Heart left ventricle (tissue), 16 donors: ENCODE measurements around the gene NKIRAS2. TPM values are rescaled to one million over a fixed set of nuclear protein-coding genes. Genes with fewer than 3 reads are reported as not detected.

Experiments used
- ATAC-seq, 4 donors: fragments of 200-7000 bp; cut with Tn5 transposase; one replicate each; pipeline ENCODE4 v1.9.1; 2020 to 2022; ENCODE audit warnings: moderate library complexity in 4 of 4, mild to moderate bottlenecking in 3 of 4, moderate number of reproducible peaks in 1 of 4
- DNase-seq, 5 donors: peaks; one replicate each; pipeline ENCODE4 v3.0.0-alpha.2; 2020
- H3K27ac ChIP-seq, 12 donors: fragments of 200-600 bp; sonication (generic) in 4 of 12; one replicate each; pipeline versions ENCODE4 v1.5.0 to v1.8.0; 2016 to 2022; ENCODE audit warnings: mild to moderate bottlenecking in 2 of 12
- H3K27me3 ChIP-seq, 9 donors: fragments of 200-600 bp; sonication (generic) in 2 of 9; one replicate each; pipeline versions ENCODE4 v1.5.1 to v1.8.0; 2016 to 2022; ENCODE audit warnings: mild to moderate bottlenecking in 3 of 9
- H3K36me3 ChIP-seq, 9 donors: fragments of 200-600 bp; sonication (generic) in 2 of 9; one replicate each; pipeline versions ENCODE4 v1.5.0 to v1.8.0; 2018 to 2022; ENCODE audit warnings: mild to moderate bottlenecking in 2 of 9
- H3K4me1 ChIP-seq, 12 donors: fragments of 200-600 bp; sonication (generic) in 4 of 12; one replicate each; pipeline versions ENCODE4 v1.5.0 to v1.8.0; 2016 to 2022; ENCODE audit warnings: mild to moderate bottlenecking in 3 of 12
- H3K4me3 ChIP-seq, 12 donors: fragments of 200-600 bp; sonication (generic) in 4 of 12; one replicate each; pipeline versions ENCODE4 v1.5.0 to v1.8.0; 2017 to 2022; ENCODE audit warnings: mild to moderate bottlenecking in 9 of 12, moderate library complexity in 4 of 12
- H3K9me3 ChIP-seq, 12 donors: fragments of 200-600 bp; sonication (generic) in 4 of 12; one replicate each; pipeline versions ENCODE4 v1.5.0 to v1.8.0; 2016 to 2022; ENCODE audit warnings: mild to moderate bottlenecking in 1 of 12
- POLR2A ChIP-seq, 2 donors: fragments of 450-650 bp; IDR thresholded peaks; one replicate each; pipeline ENCODE4 v1.6.1; 2017; ENCODE audit warnings: antibody characterized with exemption in 2 of 2, mild to moderate bottlenecking in 2 of 2, moderate library complexity in 2 of 2
- WGBS, 4 donors: extraction: QIAGEN DNeasy Blood & Tissue Kit in 2 of 4; methylation state at CpG; one replicate each; pipeline versions ENCODE4 v1.1.5 to v1.1.7; 2013 to 2018; 5-methylcytosine and 5-hydroxymethylcytosine counted together
- intact Hi-C, 10 donors: fragments of 100-400 bp; cut with DNase I; formaldehyde crosslinking; loops; one replicate each; pipeline versions ENCODE4 v1.11.1 to v1.14.2; 2022
- polyA plus RNA-seq, 2 donors: library from polyadenylated mRNA; stranded (reverse); fragments of 200-250 nt; gene quantifications; one replicate each; pipeline ENCODE4 v1.2.3, GENCODE V29; 2013
- total RNA-seq, 9 donors: library from RNA; depleted of rRNA in 2 of 9; stranded (reverse); fragments of >200 nt in 2 of 9; fragmentation: NEBNext Ultra II Directional in 3 of 9; extraction: Animal tissue kit (Norgen Biotek cat#: 25700) in 3 of 9; gene quantifications; one replicate each; pipeline versions ENCODE4 v1.1.0 to v1.2.4, GENCODE V29; 2016 to 2023
- TF ChIP-seq, protein P1 (sequence below), 12 donors: fragments of 200-600 bp; sonication (generic) in 4 of 12; IDR thresholded peaks; one replicate each; pipeline versions ENCODE4 v1.5.0 to v1.8.0; 2018 to 2022; ENCODE audit warnings: antibody characterized with exemption in 12 of 12, mild to moderate bottlenecking in 5 of 12
- donor health status: ischemic (EF 13 %, LVEDD 7.1; RV severe dilation, severe dysfunction).
- donor health status: healthy with polysubstance abuse.
- donor health status: DM: no; HTN: yes; CAD: no.
- donor health status: DM: no; HTN: no; CAD: no.
- donor health status: ischemic (EF 25% LVEDD 6.9; RV normal size, moderate dysfunction).
- donor health status: ischemic (EF 25% LVEDD 5.7; RV mildly dilated, moderate dysfunction).
- donor health status: healthy.
- donor health status: DM: yes; HTN: yes; CAD: no.
- donor health status: ischemic (EF 35%, LVEDD 5.7; RV mildly dilated, moderate dysfunction).
- donor health status: nonischemic (EF 11% LVEDD 7.7; RV severe dilation, severe dysfunction).
- donor health status: DM: yes; HTN: yes; CAD: no.
- donor health status: PGD.
- donor health status: ischemic (EF 29% LVEDD 5.4; RV normal size, mild dysfunction).
- donor health status: nonischemic (EF 23%, LVEDD 6.1; RV moderate dilation, normal function).

The NKIRAS2 gene
- total and polyA plus RNA-seq, 11 donors = 50.6 to 78.9 (median 55.9) TPM

DNA sequence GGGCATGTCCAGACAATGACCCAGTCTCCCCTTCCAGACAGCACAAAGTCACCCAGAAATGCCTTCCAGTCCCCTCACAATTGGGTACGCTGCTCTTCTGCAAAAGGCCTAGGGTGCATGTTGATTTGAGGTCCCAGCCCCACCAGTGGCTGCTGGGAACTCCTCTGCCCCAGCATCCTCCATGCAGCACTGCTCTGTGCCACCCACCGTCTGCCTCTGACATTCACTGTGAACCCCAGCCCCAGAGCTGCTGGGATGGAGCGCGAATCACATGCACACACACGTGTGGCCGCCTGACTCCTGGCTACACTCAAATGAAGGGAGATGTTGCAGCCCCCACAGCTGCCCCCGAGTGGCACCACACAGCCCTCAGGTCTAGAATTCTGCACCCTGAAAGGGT is 31.8 kb downstream of the NKIRAS2 start:
- no peaks in the 10 kb centered on the region for H3K9me3 ChIP-seq
- H3K4me1 ChIP-seq = peaks cover 0 to 13% (median 6%) of the 10 kb centered on the region in 12 donors
- H3K27ac ChIP-seq = no peak overlapping the region
- no peak overlapping the region for H3K4me3 ChIP-seq
- no peak for ATAC-seq
- intact Hi-C loops = no loop called here
- no peaks in the 10 kb centered on the region for H3K36me3 ChIP-seq
- DNase-seq = no peak
- 89 to 94% (median 91%) methylated on average over 6 to 7 of the region's 7 CpGs for WGBS, 4 donors
- H3K27me3 ChIP-seq = peaks cover 0 to 39% (median 6%) of the 10 kb centered on the region in 9 donors
- TF ChIP-seq POLR2A (IDR thresholded peaks at IDR 0.05) = no peak
- TF ChIP-seq, protein P1, sequence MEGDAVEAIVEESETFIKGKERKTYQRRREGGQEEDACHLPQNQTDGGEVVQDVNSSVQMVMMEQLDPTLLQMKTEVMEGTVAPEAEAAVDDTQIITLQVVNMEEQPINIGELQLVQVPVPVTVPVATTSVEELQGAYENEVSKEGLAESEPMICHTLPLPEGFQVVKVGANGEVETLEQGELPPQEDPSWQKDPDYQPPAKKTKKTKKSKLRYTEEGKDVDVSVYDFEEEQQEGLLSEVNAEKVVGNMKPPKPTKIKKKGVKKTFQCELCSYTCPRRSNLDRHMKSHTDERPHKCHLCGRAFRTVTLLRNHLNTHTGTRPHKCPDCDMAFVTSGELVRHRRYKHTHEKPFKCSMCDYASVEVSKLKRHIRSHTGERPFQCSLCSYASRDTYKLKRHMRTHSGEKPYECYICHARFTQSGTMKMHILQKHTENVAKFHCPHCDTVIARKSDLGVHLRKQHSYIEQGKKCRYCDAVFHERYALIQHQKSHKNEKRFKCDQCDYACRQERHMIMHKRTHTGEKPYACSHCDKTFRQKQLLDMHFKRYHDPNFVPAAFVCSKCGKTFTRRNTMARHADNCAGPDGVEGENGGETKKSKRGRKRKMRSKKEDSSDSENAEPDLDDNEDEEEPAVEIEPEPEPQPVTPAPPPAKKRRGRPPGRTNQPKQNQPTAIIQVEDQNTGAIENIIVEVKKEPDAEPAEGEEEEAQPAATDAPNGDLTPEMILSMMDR (IDR thresholded peaks at IDR 0.05) = no peak

DNA sequence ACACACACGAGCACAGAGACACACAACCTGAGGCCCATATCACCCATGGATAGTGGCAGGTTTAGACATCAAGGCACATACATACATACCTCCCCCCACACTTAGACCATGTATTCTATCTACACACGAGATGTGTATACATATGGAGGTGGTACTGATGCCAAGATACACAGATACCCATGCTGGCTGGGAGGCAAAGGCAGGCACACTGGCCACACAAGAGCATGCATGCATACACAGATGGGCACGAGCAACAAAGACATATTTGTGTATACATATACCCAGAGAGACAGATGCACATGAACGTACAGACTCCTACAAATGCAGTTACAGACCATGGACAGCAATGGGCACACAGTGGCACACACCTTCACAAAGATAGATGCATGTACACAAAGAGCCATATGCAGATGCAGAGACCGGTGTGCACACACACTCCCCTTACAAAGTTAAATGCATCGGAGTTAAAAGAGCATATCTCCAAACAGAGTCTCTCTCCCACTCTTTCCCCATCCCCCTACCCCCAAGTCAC is 32.5 kb downstream of the NKIRAS2 start:
- no peaks in the 10 kb centered on the region for H3K9me3 ChIP-seq
- ATAC-seq (no peak), DNase-seq (no peak)
- WGBS, 4 donors = 75 to 79% (median 78%) methylated on average over 6 of the region's 6 CpGs
- H3K36me3 ChIP-seq = no peaks in the 10 kb centered on the region
- peaks cover 0 to 39% (median 6%) of the 10 kb centered on the region in 9 donors for H3K27me3 ChIP-seq
- H3K4me3 ChIP-seq = no peak overlapping the region
- intact Hi-C loops = no loop called here
- no peak overlapping the region for H3K27ac ChIP-seq
- peaks cover 0 to 13% (median 6%) of the 10 kb centered on the region in 12 donors for H3K4me1 ChIP-seq
- TF ChIP-seq, protein P1 (IDR thresholded peaks at IDR 0.05) = no peak
- TF ChIP-seq POLR2A (IDR thresholded peaks at IDR 0.05) = no peak

DNA sequence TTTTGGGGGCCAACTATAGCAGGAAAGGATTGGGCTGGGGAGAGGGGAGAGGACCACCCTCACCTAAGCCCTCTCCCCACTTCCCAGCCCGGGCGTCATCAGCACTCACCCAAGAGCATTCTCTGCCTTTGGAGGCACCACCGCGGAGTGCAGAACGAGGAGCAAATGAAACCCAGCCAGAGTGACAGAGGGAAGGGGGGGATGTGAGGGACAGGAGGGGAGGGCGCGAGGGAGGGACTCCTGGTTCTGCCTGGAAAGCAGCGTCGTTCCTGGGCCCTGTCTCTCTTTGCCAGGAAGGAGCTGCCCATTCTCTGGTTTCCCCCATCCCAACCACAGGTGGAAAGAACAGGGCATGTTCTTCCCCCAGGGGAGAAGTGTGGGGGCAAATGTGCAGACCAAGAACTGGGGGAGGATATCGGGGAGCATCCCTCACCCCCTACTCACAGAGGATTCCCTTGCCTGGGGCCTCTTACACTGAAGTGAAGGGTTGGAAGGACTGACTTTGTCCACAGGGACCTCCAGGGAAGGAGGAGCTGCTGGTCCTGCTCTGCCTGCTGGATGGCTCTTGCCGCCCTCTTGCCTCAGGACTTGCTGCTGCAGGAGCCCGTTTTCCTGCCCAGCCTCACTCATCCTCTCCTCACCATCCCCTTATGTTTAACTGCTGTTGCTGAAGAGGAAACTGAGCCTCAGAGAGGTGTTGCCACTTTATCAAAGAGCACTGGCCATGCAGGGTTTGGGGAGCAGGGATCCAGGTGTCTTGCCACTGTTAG is 34.0 kb downstream of the NKIRAS2 start:
- peaks cover 0 to 13% (median 6%) of the 10 kb centered on the region in 12 donors for H3K4me1 ChIP-seq
- no peak overlapping the region for H3K27ac ChIP-seq
- H3K36me3 ChIP-seq = no peaks in the 10 kb centered on the region
- H3K27me3 ChIP-seq = peaks cover 0 to 43% (median 6%) of the 10 kb centered on the region in 9 donors
- ATAC-seq (peak in 1 of 4 donors; percentile 12), DNase-seq (no peak)
- no peak overlapping the region for H3K4me3 ChIP-seq
- WGBS, 4 donors = 16 to 19% (median 18%) methylated on average over 11 to 12 of the region's 12 CpGs
- H3K9me3 ChIP-seq = no peaks in the 10 kb centered on the region
- TF ChIP-seq, protein P1 (IDR thresholded peaks at IDR 0.05) = no peak
- no peak for TF ChIP-seq POLR2A (IDR thresholded peaks at IDR 0.05)
- intact Hi-C loops = no loop called here

DNA sequence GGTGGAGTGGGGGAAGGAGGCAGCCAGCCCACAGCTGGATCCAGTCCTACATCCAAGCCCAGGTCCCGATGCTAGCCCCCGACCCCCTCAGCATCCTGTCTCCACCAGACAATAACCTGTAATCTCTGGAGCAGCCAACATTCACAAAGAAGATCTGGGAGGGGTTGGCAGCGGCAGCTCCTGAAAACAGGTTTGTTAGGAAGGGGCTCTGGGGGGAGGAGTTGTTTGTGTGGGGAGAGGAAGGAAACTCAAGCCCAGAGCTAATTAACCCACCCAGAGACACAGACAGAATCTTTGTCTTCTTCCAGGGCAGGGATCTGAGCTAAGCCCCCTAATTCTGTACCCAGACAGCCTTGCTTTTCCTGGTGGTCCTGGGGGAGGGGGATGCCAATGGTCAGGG is 35.1 kb downstream of the NKIRAS2 start:
- no peak overlapping the region for H3K4me3 ChIP-seq
- H3K27ac ChIP-seq = no peak overlapping the region
- peaks cover 0 to 43% (median 6%) of the 10 kb centered on the region in 9 donors for H3K27me3 ChIP-seq
- no peak for TF ChIP-seq POLR2A (IDR thresholded peaks at IDR 0.05)
- TF ChIP-seq, protein P1 (IDR thresholded peaks at IDR 0.05) = no peak
- ATAC-seq = no peak
- H3K9me3 ChIP-seq = no peaks in the 10 kb centered on the region
- H3K36me3 ChIP-seq = no peaks in the 10 kb centered on the region
- DNase-seq = no peak
- H3K4me1 ChIP-seq = peaks cover 0 to 8% (median 3%) of the 10 kb centered on the region in 12 donors
- 14 to 22% (median 20%) methylated on average over 3 of the region's 3 CpGs for WGBS, 4 donors
- intact Hi-C loops = no loop called here
